HepG2 (cell line): Measurements from ENCODE around the gene DNAJC7. TPM values are rescaled to one million over a fixed set of nuclear protein-coding genes. Genes with fewer than 3 reads are reported as not detected.

Experiments used
- BORCS8-MEF2B ChIP-seq: sonication (generic); formaldehyde crosslinking; IDR thresholded peaks from 2 replicates; pipeline ENCODE4 v1.8.0; 2022; ENCODE audit warnings: mild to moderate bottlenecking, missing genetic modification reagents
- CHD4 ChIP-seq: fragments of 200-600 bp; sonication (generic); IDR thresholded peaks from 2 replicates; pipeline ENCODE4 v1.7.0; 2017; ENCODE audit warnings: mild to moderate bottlenecking, low read length, borderline replicate concordance
- ETV5 ChIP-seq: IDR thresholded peaks from 2 replicates; pipeline ENCODE4 v1.6.1; 2018; ENCODE audit warnings: missing biosample characterization, missing genetic modification reagents, inconsistent platforms, borderline replicate concordance
- FOXJ3 ChIP-seq: sonication (generic); formaldehyde crosslinking; IDR thresholded peaks from 2 replicates; pipeline ENCODE4 v1.4.0; 2020; ENCODE audit warnings: missing genetic modification reagents, mild to moderate bottlenecking, borderline replicate concordance
- GRHL1 ChIP-seq: sonication (generic); formaldehyde crosslinking; conservative IDR thresholded peaks from 2 replicates; pipeline ENCODE4 v1.8.0; 2022; ENCODE audit warnings: missing genetic modification reagents
- HIC2 ChIP-seq: sonication (generic); formaldehyde crosslinking; IDR thresholded peaks from 2 replicates; pipeline ENCODE4 v1.9.0; 2022; ENCODE audit warnings: low read depth, missing genetic modification reagents
- HNRNPUL1 ChIP-seq: fragments of 200-400 bp; formaldehyde crosslinking; IDR thresholded peaks from 2 replicates; pipeline ENCODE4 v1.6.1; 2017; ENCODE audit warnings: low read depth, mild to moderate bottlenecking, low read length, moderate library complexity
- KAT2B ChIP-seq: fragments of 150-350 bp; IDR thresholded peaks from 2 replicates; pipeline ENCODE4 v1.6.1; 2014; ENCODE audit warnings: low read depth, low read length, borderline replicate concordance
- NAIF1 ChIP-seq: sonication (generic); formaldehyde crosslinking; IDR thresholded peaks from 2 replicates; pipeline ENCODE4 v1.5.0; 2020; ENCODE audit warnings: mild to moderate bottlenecking, missing genetic modification reagents, borderline replicate concordance
- NFKBIZ ChIP-seq: IDR thresholded peaks from 2 replicates; pipeline ENCODE4 v1.6.1; 2018; ENCODE audit warnings: missing genetic modification reagents, missing compliant biosample characterization
- NR2C2 ChIP-seq: sonication (generic); formaldehyde crosslinking; IDR thresholded peaks from 2 replicates; pipeline ENCODE4 v1.4.0; 2020; ENCODE audit warnings: missing genetic modification reagents, mild to moderate bottlenecking, moderate library complexity, borderline replicate concordance
- PBX3 ChIP-seq: sonication (generic); formaldehyde crosslinking; IDR thresholded peaks from 2 replicates; pipeline ENCODE4 v1.8.1; 2023; ENCODE audit warnings: missing genetic modification reagents, inconsistent platforms, borderline replicate concordance
- RNF2 ChIP-seq: fragments of 450-650 bp; conservative IDR thresholded peaks from 2 replicates; pipeline ENCODE4 v1.6.1; 2016; ENCODE audit warnings: low read depth
- SALL1 ChIP-seq: sonication (generic); formaldehyde crosslinking; IDR thresholded peaks from 2 replicates; pipeline ENCODE4 v1.8.0; 2022; ENCODE audit warnings: mild to moderate bottlenecking, missing genetic modification reagents
- SNAPC2 ChIP-seq: sonication (generic); formaldehyde crosslinking; IDR thresholded peaks from 2 replicates; pipeline ENCODE4 v1.8.1; 2022; ENCODE audit warnings: mild to moderate bottlenecking, missing genetic modification reagents
- ZFX ChIP-seq: sonication (generic); formaldehyde crosslinking; IDR thresholded peaks from 2 replicates; pipeline ENCODE4 v1.4.0; 2020; ENCODE audit warnings: mild to moderate bottlenecking, low read depth, missing genetic modification reagents, moderate library complexity
- ZKSCAN8 ChIP-seq: IDR thresholded peaks from 2 replicates; pipeline ENCODE4 v1.6.1; 2016; ENCODE audit warnings: borderline replicate concordance, missing genetic modification reagents, missing compliant biosample characterization
- ZNF232 ChIP-seq: sonication (generic); formaldehyde crosslinking; IDR thresholded peaks from 2 replicates; pipeline ENCODE4 v1.4.0; 2020; ENCODE audit warnings: missing genetic modification reagents, borderline replicate concordance
- ZNF234 ChIP-seq: sonication (generic); formaldehyde crosslinking; conservative IDR thresholded peaks from 2 replicates; pipeline ENCODE4 v1.5.1; 2020; ENCODE audit warnings: mild to moderate bottlenecking, missing genetic modification reagents
- ZNF292 ChIP-seq: sonication (generic); formaldehyde crosslinking; IDR thresholded peaks from 2 replicates; pipeline ENCODE4 v1.8.1; 2022; ENCODE audit warnings: mild to moderate bottlenecking, low read depth, missing genetic modification reagents, borderline replicate concordance
- ZNF605 ChIP-seq: sonication (generic); formaldehyde crosslinking; IDR thresholded peaks from 2 replicates; pipeline ENCODE4 v1.8.0; 2022; ENCODE audit warnings: mild to moderate bottlenecking, missing genetic modification reagents
- ZNF766 ChIP-seq: sonication (generic); formaldehyde crosslinking; IDR thresholded peaks from 2 replicates; pipeline ENCODE4 v1.5.0; 2020; ENCODE audit warnings: missing genetic modification reagents, borderline replicate concordance
- ZNF800 ChIP-seq: sonication (generic); formaldehyde crosslinking; IDR thresholded peaks from 2 replicates; pipeline ENCODE4 v1.4.0; 2020; ENCODE audit warnings: missing genetic modification reagents
- ZSCAN9 ChIP-seq: IDR thresholded peaks from 2 replicates; pipeline ENCODE4 v1.6.1; 2016; ENCODE audit warnings: borderline replicate concordance
- polyA plus RNA-seq, 8 experiments: library from polyadenylated mRNA; depleted of rRNA in 3 of 8; stranded (reverse) in 7 of 8; unstranded in 1 of 8; fragments of >200 nt; fragmentation: Illumina TruSeq in 4 of 8; extraction: Trizol in 4 of 8; gene quantifications; 2 replicates each; pipeline versions ENCODE4 v1.2.1 to v1.2.3, GENCODE V29; 2011 to 2016; ENCODE audit warnings: low read depth in 4 of 8, missing spikeins in 1 of 8, mixed read lengths in 1 of 8; ENCODE audit not compliant: insufficient read depth in 1 of 8
- total RNA-seq, 5 experiments: library from RNA; depleted of rRNA; stranded (reverse); fragments of >200 nt; fragmentation: Illumina TruSeq; extraction: Trizol; gene quantifications; 2 replicates each; pipeline ENCODE4 v1.2.3, GENCODE V29; 2016; ENCODE audit warnings: low read depth in 1 of 5

DNAJC7 gene
- total and polyA plus RNA-seq, 2 of the 13 experiments (the other 11 are each of a cell fraction or from before 2014, with no cell fraction given) = 47.7 to 132 TPM

GRCh38 chr17:41962768-41963434 is 54.3 kb downstream of the DNAJC7 start (continued):
- TF ChIP-seq HNRNPUL1 (no peak), NAIF1 (CRISPR knock-in tag) (no peak), CHD4 (no peak), ZNF234 (CRISPR knock-in tag) (no peak), KAT2B (no peak), BORCS8-MEF2B (CRISPR knock-in tag) (peak; percentile 69; the same call in 1 of the 2 replicates), GRHL1 (CRISPR knock-in tag) (no peak), ZFX (CRISPR knock-in tag) (no peak), SNAPC2 (no peak), ZSCAN9 (no peak), ZNF766 (no peak), NR2C2 (no peak), NFKBIZ (CRISPR knock-in tag) (0 out of 2 replicates have a peak, but pooled peaks have one; percentile 33), ZNF292 (peak; percentile 70; the same call in 1 of the 2 replicates), FOXJ3 (CRISPR knock-in tag) (no peak), SALL1 (CRISPR knock-in tag) (peak; percentile 25; the same call in 1 of the 2 replicates), ZNF232 (CRISPR knock-in tag) (no peak), ZNF605 (CRISPR knock-in tag) (peak; percentile 66; the same call in 1 of the 2 replicates), PBX3 (CRISPR knock-in tag) (no peak), RNF2 (no peak), ZNF800 (CRISPR knock-in tag) (no peak; the same call in 1 of the 2 replicates), ZKSCAN8 (CRISPR knock-in tag) (no peak), HIC2 (CRISPR knock-in tag) (no peak), ETV5 (CRISPR knock-in tag) (no peak)
